Erythroblast (primary cell): Measurements from ENCODE around the gene HM13.

ENCODE experiments used
- DNase-seq, 2 experiments: peaks; one replicate each; lab custom pipeline; 2025; lab: John Stamatoyannopoulos, UW
- GATA1 ChIP-seq: IDR thresholded peaks from 2 replicates; pipeline ENCODE4 v1.6.1; 2011; ENCODE audit warnings: low read depth, mild to moderate bottlenecking, control low read depth, low read length, moderate library complexity
- POLR2A ChIP-seq: IDR thresholded peaks from 2 replicates; pipeline ENCODE4 v1.6.1; 2011; ENCODE audit warnings: mild to moderate bottlenecking, low read length

Gene HM13

DNA sequence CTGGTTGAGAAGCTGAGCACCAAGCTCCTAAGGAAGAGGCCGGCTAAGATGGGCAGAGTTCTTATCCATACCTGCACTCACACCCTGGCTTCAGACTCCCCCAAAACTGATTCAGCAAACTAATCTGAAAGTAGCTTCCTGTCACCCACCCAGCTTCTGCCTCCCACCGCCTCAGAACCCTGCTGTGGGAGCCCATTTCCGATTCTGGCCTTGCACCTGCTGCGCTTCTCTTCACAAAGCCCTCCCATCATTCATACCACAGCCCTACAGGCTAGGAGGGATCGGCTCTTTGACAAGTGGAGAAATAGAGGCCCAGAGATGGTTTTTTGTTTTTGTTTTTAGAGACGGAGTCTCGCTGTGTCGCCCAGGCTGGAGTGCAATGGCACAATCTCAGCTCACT is 28.7 kb downstream of the HM13 start:
- TF ChIP-seq POLR2A (no peak), GATA1 (no peak)
- no peak for DNase-seq

- no peak for DNase-seq
- TF ChIP-seq GATA1 (no peak), POLR2A (no peak)
Observed at GRCh38 chr20:31543966-31544598, 29.8 kb downstream of the HM13 start.

GRCh38 chr20:31544600-31544999 is 30.4 kb downstream of the HM13 start:
- TF ChIP-seq GATA1 (no peak), POLR2A (no peak)
- no peak for DNase-seq

DNA sequence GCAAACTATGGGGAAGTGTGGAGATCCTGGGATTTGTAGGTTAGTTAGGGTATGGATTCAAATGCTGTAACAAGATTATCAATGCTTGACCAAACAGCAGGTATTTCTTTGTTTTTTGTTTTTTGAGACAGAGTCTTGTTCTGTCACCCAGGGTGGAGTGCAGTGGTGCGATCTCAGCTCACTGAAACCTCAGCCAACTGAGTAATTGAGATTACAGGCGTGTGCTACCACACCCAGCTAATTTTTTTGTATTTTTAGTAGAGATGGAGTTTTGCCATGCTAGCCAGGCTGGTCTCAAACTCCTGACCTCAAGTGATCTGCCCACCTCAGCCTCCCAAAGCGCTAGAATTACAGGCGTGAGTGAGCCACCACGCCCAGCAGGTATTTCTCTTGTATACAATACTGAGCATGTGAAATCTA is 31.4 kb downstream of the HM13 start:
- peak in 1 of 2 experiments; percentile 35 for DNase-seq

GRCh38 chr20:31547017-31547675 is 32.9 kb downstream of the HM13 start:
- DNase-seq: peak; percentile 94

DNA sequence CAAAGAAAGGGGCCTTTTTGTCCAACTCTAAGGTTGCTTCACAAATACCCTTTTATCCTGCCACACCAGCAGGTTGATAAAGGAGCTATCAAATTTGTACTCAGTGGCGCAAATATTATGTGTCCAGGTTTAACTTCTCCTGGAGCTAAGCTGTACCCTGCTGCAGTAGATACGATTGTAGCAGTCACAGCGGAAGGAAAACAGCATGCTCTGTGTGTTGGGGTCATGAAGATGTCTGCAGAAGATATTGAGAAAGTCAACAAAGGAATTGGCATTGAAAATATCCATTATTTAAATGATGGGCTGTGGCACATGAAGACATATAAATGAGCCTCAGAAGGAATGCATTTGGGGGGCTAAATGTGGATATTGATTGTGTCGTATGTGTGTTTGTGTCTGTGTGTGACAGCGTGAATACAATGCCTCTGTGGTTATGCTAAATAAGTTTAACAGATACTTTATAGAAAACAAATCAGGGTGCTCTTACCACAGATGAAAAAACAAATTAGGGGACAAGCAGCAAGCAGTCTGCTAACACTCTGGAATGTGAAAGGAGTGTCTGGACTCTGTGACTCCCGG is 33.6 kb downstream of the HM13 start:
- no peak for TF ChIP-seq POLR2A
- no peak for TF ChIP-seq GATA1
- peak; percentile 54 to 58 for DNase-seq

More at GRCh38 chr20:31547017-31547675, 32.9 kb downstream of the HM13 start:
- TF ChIP-seq GATA1: no peak
- peak; percentile 90 for TF ChIP-seq POLR2A

DNA sequence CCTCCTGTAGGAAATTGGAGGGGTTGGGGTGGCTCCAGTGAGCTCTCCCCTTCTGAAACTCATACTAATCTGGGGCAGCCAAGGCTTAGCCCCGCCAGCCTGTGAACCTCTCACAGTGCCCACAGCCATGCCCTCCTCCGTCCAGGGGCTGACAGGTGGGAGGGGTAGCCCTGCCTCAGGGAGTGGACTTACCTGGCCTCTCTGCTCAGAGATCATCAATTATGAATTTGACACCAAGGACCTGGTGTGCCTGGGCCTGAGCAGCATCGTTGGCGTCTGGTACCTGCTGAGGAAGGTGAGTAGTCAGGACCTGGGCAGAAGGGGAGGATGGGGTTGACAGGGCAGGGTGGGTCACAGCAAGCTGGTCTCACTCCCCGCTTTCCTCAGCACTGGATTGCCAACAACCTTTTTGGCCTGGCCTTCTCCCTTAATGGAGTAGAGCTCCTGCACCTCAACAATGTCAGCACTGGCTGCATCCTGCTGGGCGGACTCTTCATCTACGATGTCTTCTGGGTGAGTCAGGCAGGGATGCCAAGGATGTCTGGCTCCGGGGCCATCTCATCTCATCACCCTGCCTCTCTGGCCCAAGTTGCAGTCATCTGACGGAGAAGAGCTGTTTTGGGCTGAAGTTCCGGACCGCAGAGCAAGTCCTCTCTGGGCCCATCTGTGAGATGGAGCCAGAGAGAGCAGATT is 34.7 kb downstream of the HM13 start:
- TF ChIP-seq GATA1 (no peak), POLR2A (no peak)
- DNase-seq: no peak

DNA sequence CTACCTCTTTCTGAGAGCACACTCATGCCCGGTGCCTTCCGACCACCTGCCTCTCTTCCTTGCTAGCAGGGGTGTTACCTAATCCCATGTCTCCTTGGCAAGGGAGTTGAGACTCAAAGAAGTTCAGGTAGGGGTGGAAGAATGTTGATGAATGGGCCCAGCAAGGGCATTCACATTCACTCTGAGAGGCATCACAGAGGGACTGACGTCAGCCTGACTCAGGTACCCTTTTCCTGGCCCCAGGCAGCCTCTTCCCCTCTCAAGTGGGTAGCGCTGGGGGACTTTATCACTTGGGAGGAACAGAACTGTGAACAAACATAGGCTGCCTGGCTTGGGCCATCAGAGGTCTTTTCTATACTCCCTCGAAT is 35.3 kb downstream of the HM13 start:
- DNase-seq: no peak
- no peak for TF ChIP-seq GATA1
- no peak for TF ChIP-seq POLR2A

DNA sequence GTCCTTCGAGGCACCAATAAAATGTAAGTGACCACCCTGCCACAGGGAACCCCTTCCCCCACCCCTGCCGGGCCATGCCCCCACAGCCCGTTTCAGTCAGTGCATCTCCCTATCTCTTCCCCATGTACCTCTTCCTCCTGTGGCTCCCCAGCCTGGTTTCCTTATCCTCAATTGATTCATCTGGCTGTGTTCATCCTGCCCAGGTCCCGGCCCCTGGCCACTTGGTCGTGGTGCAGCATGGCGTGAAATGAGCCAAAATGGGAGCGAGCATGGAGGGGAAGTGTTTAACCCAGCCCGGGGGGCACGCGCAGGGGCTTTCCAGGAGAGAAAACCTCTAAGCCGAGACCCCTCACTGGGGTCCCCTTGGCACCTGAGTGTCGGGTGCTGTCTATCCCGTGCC is 35.9 kb downstream of the HM13 start:
- TF ChIP-seq GATA1 (no peak), POLR2A (no peak)
- no peak for DNase-seq

DNA sequence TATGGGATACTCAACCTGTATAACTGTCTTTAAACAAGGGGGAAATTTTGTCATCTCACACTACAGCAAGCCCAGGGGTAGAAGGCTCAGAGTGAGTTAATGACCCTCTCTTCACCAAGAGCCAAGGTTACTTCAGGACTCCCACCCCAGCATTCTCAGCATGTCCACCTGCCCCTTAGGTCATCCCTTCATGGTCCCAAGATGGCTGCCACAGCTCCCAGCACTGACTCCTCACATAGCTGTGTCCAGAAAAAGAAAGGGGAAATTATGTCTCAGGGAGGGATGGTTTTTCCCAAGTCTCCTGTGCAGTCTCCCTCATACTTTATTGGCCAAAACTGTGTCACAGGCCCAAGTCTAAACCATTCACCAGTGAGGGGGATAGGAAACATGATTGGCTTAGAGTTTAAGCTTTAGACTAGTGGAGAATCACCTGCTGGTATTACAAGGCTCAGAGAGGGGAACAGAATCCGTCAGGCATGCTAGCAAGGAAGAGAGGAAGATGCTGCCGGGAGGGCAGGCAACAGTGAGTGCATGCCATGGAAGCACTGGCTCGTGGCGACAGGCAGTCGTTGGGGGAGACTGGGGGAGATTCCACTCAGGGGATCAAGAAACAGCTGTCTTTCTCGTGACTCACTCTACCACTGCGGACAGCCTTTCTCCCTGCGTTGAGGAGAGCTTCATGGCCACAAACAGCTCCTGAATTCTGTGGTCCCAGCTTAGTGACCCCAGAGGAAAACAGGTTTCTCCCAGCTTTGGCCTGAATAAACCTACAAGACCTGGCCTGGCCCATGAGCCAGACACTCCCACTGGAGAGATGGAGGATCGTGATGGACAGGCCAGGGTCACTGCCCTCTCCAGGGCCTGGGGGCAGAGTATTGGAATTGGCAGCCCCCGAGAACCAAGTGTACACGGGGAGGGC is 37.2 kb downstream of the HM13 start:
- TF ChIP-seq POLR2A (no peak), GATA1 (no peak)
- no peak for DNase-seq

GRCh38 chr20:31555203-31555775 is 41.0 kb downstream of the HM13 start:
- TF ChIP-seq GATA1: no peak
- no peak for TF ChIP-seq POLR2A
- peak; percentile 67 to 71 for DNase-seq

- DNase-seq: no peak
- TF ChIP-seq GATA1 (no peak), POLR2A (no peak)
Observed at GRCh38 chr20:31559704-31560093, 45.5 kb downstream of the HM13 start.
